RPMI7951 (cell line): ENCODE data around the gene RBPJ. TPM values are rescaled to one million over a fixed set of nuclear protein-coding genes. Genes with fewer than 3 reads are reported as not detected.

Experiments
- DNase-seq: peaks from one replicate; pipeline ENCODE4 v3.0.0-alpha.2; 2012; ENCODE audit warnings: low read depth
- total RNA-seq: library from RNA; depleted of rRNA; stranded (reverse); fragments of >200 nt; shearing (Covaris generic); gene quantifications from 2 replicates; pipeline ENCODE4 v1.2.3, GENCODE V29; 2014

The RBPJ gene
- total RNA-seq, 1 experiment from 2014 or later = 92.3 TPM

- no peak for DNase-seq
Measured at GRCh38 chr4:26420438-26420837, 99.6 kb downstream of the RBPJ start.

DNA sequence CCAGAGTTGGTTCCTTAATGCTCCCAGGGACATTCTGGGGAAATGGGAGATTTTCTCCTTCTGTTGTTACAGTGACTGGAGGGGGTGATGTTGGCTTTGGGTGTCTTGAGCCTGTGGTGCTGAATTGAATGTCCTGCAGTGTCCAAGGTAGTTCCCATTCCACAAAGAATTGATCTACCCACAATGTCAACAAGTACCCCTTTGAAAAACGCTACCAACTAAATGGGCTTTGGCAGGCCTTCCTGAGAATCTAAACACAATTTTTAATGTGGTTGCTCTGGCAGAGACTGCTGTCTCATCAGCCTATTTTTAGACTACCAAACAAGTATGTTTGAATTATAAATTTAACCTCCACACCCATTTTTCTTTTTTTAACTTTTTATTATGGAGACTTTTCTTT lies 100.1 kb downstream of the RBPJ start:
- no peak for DNase-seq

GRCh38 chr4:26424153-26424552 lies 103.3 kb downstream of the RBPJ start:
- DNase-seq = no peak

DNA sequence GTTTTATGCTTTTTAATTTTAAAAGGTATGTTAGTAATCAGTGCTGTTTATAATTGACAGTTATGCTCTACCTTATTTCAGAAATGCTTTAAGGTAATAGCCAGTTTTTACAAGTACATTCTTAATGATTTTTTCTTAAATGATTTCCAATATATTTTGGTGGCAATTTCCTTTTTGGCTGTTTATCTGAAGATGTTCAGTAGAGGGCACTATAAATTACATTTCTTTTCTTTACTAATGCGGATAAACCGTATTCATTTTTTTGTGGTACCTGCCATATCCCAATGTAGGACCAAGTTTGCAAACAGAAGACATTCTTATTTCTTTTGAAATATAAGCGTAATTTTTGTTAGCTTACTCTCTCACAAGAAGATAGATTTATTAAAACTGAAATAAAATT lies 104.0 kb downstream of the RBPJ start:
- no peak for DNase-seq

DNA sequence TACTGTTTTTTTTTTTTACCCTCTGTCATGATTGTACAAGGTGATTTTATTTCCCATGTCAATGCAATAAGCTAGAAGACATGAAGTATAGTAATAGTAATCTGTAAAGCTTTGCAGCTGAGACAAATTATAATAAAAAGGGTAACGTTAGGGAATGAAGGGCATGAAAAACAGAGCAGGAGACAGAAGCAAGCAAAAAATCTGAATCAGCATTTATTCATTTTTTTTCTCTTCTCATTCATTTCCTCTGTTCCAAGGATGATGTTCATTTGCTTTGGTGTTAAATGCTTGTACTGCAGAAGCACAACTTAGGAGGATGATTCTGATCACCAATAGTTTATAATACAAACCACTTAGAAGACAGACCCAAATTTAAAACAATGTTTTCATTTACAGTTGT lies 105.1 kb downstream of the RBPJ start:
- DNase-seq = no peak

DNA sequence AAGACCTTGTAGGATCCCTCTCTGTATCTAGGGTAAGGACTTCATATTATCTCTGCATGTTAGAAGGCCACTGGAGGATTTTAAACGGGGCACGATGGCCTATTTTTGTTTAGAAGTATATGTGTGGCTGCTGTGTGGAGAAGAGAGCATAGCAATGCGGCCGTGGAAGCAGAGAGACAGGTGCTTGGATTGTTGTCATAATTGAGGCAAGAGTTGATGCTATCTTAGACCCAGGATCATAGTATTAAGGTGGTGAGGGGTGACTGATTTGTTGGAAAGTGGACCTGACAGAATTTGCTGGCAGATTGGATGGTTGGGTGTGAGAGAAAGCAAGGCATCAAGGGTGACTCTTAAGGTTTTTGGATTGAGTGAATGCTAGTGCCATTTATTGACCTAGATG lies 106.1 kb downstream of the RBPJ start:
- DNase-seq = no peak

DNA sequence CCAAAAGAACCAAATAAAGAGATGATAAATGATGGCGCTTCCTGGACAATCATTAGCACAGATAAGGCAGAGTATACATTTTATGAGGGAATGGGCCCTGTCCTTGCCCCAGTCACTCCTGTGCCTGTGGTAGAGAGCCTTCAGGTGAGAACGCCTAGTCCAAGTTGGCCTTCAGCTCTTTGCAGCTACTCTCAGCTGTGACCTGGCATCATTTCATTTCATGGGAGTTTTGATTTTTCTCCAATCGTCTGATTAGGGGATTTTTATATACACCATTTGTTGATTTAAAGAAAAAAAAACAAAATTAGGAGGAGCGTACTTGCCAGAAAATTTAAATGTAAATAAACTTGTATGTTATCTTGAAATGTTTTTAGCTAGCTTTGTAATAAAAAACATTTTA lies 109.1 kb downstream of the RBPJ start:
- DNase-seq = no peak

- no peak for DNase-seq
Measured at GRCh38 chr4:26431461-26432180, 110.8 kb downstream of the RBPJ start.

GRCh38 chr4:26432419-26432818 lies 111.6 kb downstream of the RBPJ start:
- no peak for DNase-seq

GRCh38 chr4:26433556-26433955 lies 112.7 kb downstream of the RBPJ start:
- DNase-seq = no peak

DNA sequence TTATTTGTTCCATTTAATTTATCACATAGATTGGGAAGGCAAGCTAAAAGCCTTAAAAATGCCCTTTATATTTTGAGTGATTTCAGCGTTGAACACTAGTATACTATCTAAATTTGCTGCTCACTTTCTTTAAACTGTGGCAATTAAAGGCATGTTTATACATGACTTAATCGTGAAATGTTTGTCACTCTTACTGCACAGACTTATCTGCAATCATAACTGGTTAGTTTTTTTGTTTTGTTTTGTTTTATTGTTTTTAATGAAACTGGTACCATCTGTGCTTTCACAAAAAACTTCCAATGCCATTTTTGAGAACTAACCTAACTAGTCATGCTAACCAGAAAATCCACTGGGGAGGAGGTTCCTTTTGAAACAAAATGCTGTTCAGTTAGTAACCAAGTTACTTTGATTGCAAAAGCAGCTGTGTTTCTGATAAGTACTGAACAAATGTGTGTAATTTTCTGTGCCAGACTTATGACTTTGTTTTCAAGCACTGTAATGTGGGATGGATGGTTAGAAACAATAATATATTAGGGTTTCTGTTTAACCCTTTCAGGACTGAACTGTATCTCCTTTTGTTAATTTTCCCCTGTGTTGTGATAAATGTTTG lies 113.3 kb downstream of the RBPJ start:
- no peak for DNase-seq

- peak; percentile 58 for DNase-seq
Measured at GRCh38 chr4:26441102-26441501, 120.3 kb downstream of the RBPJ start.

GRCh38 chr4:26441771-26442170 lies 121.0 kb downstream of the RBPJ start:
- DNase-seq = no peak

GRCh38 chr4:26447378-26447777 lies 126.6 kb downstream of the RBPJ start:
- DNase-seq = no peak

DNA sequence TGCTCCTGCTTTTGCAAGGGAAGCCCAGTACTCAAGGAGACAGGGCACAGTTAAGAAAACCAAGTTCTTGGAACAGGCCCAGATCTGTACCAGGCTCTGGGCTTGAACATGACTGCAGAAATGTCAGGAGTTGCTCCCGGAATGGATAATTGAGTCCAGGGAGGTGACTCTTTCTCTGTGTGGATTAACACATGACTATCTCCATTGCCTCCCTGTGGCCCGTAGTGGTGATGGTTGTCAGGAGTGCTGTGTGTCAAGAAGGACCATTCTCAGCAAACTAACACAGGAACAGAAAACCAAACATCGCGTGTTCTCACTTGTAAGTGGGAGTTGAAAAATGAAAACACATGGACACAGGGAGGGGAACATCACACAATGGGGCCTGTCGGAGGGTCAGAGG lies 129.6 kb downstream of the RBPJ start:
- peak; percentile 9 for DNase-seq

- no peak for DNase-seq
Measured at GRCh38 chr4:26451597-26451996, 130.8 kb downstream of the RBPJ start.

- no peak for DNase-seq
Measured at GRCh38 chr4:26452565-26453531, 132.0 kb downstream of the RBPJ start.

DNA sequence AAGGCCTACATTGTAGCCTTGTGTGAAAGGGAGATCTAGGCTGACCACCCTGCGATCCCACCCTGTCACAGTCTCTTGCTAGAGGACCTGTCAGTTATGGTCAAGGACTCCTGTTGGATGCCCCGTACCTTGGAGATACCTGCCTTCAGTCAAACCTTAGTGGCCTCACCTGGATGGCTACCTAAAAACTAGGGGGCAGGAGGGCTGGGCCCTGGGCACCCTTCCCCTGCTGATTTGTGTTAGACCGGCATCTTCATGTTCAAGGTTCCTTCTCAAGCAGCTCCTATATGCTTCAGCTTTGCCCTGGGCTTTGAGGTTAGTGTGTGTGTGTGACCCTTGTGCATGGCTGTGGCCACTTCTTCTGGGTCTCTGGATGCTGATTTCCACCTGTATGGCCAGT lies 134.1 kb downstream of the RBPJ start:
- no peak for DNase-seq

DNA sequence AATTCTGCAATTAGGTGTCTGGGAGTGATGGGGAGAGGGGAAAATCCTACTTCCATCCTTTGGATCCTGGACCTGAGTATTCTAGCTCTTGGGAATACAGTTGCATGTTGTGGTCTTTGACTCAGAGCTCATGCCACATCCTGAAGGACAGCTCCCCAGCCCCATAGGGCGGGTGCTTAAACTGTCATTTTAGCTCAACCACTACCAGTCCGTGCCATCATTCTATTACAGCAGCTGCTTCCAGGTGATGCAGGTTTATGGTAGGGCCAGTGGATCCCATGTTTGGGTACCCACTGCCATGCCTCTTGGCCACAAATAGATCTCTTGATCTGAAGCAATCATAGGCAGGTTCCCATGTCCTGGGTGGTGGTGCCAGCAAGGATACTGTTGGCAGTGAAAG lies 134.8 kb downstream of the RBPJ start:
- DNase-seq = no peak

DNA sequence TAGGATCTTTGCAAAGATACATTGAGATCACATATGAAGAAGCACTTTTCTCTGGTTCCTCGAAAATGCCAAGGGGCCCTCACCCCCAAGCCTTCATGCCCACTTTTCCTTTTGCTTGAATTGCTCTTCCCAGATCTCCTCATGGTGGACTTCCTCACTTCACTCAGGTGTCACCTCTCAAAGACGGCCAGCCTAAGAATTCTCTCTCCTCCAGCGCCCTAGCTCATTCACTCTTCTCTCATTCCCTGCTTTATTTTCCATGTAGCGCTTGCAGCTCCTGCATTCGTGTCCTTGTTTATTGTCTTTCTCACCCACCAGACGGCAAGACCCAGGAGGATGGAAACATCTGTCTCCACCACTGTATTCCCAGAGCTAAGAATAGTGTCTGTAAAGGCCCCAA lies 136.6 kb downstream of the RBPJ start:
- no peak for DNase-seq

- no peak for DNase-seq
Measured at GRCh38 chr4:26458157-26458561, 137.3 kb downstream of the RBPJ start.

DNA sequence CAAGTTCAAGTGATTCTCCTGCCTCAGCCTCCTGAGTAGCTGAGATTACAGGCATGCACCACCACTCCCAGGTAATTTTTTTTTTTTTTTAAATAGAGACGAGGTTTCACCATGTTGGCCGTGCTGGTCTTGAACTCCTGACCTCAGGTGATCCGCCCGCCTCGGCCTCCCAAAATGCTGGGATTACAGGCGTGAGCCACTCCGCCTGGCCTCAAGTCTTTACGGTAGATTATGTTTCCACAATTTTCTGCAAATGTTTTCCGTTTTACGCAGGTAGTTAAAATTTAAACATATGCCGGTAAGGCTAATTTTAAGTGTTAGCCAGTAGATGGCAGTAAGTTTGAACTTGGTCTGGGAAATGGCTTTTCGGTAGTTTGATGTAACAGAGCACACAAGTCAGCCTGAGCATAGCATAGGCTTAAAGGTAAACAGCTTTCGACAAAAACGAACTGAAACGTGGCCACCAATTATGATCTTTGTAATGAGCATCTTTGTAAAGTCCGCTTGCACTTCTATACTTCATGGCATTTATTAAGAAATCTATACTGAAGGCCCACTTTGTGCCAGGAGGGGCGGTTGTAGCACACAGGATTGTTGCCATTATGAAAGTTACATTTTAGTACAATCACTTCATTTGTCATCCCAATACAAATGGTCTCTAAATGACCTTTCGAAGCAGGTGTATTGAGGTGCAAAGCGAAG lies 138.4 kb downstream of the RBPJ start:
- DNase-seq = peak; percentile 61
